Nephron (organoid): Measurements from ENCODE around the gene LAD1.

ENCODE experiments used
- H3K27ac Mint-ChIP-seq, 3 experiments: 2 replicates each; pipeline ENCODE4 v1.8.0; 2020; ENCODE audit warnings: mixed read lengths in 3 of 3, mild to moderate bottlenecking in 2 of 3, moderate library complexity in 1 of 3
- H3K27me3 Mint-ChIP-seq: 2 replicates; pipeline ENCODE4 v1.8.0; 2021; ENCODE audit warnings: low read depth, mild to moderate bottlenecking, moderate library complexity, mixed read lengths
- H3K36me3 Mint-ChIP-seq: 2 replicates; pipeline ENCODE4 v1.8.0; 2020; ENCODE audit warnings: low read depth, mixed read lengths
- H3K4me1 Mint-ChIP-seq: 2 replicates; pipeline ENCODE4 v1.8.0; 2020; ENCODE audit warnings: mixed read lengths
- H3K4me3 Mint-ChIP-seq, 3 experiments: 2 replicates each; pipeline ENCODE4 v1.8.0; 2020; ENCODE audit warnings: mild to moderate bottlenecking in 3 of 3, mixed read lengths in 3 of 3, moderate library complexity in 2 of 3
- H3K9me3 Mint-ChIP-seq: 2 replicates; pipeline ENCODE4 v1.8.0; 2020; ENCODE audit warnings: mixed read lengths
- TF ChIP-seq, protein P1 (sequence below), 3 experiments: fragments of 200-600 bp; sonication (generic); IDR thresholded peaks; one replicate each; pipeline ENCODE4 v1.5.0; 2021; ENCODE audit warnings: antibody characterized with exemption in 3 of 3; ENCODE audit not compliant: unreplicated experiment in 3 of 3

Gene LAD1

GRCh38 chr1:201436969-201437368 is 37.8 kb upstream of the LAD1 start:
- peaks cover 16% of the 10 kb centered on the region for H3K9me3 Mint-ChIP-seq
- H3K4me3 Mint-ChIP-seq = no peak overlapping the region
- peaks cover 8% of the 10 kb centered on the region for H3K27me3 Mint-ChIP-seq
- no peaks in the 10 kb centered on the region for H3K36me3 Mint-ChIP-seq
- H3K4me1 Mint-ChIP-seq = peaks cover 23% of the 10 kb centered on the region
- peak overlapping the region in 2 of 3 experiments; percentile 26 to 27 for H3K27ac Mint-ChIP-seq
- TF ChIP-seq, protein P1, sequence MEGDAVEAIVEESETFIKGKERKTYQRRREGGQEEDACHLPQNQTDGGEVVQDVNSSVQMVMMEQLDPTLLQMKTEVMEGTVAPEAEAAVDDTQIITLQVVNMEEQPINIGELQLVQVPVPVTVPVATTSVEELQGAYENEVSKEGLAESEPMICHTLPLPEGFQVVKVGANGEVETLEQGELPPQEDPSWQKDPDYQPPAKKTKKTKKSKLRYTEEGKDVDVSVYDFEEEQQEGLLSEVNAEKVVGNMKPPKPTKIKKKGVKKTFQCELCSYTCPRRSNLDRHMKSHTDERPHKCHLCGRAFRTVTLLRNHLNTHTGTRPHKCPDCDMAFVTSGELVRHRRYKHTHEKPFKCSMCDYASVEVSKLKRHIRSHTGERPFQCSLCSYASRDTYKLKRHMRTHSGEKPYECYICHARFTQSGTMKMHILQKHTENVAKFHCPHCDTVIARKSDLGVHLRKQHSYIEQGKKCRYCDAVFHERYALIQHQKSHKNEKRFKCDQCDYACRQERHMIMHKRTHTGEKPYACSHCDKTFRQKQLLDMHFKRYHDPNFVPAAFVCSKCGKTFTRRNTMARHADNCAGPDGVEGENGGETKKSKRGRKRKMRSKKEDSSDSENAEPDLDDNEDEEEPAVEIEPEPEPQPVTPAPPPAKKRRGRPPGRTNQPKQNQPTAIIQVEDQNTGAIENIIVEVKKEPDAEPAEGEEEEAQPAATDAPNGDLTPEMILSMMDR (IDR thresholded peaks at IDR 0.05; ENCODE audit: unreplicated experiment in 3 of 3) = no peak

DNA sequence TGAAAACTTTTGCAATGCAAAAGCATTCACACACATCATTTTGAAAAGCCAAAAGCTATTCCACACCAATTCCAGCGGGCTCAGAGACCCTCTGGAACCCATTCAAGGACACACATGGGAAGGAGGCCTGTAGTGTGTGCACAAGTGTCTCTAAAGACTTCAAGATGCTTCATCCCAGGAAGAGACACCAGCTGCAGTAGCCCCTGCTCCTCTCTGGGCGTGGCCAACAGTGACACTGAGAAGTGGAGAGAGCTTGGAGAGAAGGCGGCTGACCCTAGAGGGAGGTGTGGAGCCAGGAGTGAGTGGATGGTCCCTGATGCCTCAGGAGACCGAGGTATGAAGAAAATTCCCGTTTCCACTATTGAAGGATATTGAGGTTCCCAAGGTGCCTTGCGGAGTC is 37.3 kb upstream of the LAD1 start:
- peaks cover 8% of the 10 kb centered on the region for H3K27me3 Mint-ChIP-seq
- peak overlapping the region in 1 of 3 experiments; percentile 65 for H3K27ac Mint-ChIP-seq
- TF ChIP-seq, protein P1 (IDR thresholded peaks at IDR 0.05; ENCODE audit: unreplicated experiment in 3 of 3) = peak in 1 of 3 experiments; percentile 23
- H3K4me3 Mint-ChIP-seq = no peak overlapping the region
- peaks cover 25% of the 10 kb centered on the region for H3K4me1 Mint-ChIP-seq
- peaks cover 12% of the 10 kb centered on the region for H3K9me3 Mint-ChIP-seq
- H3K36me3 Mint-ChIP-seq = no peaks in the 10 kb centered on the region

GRCh38 chr1:201434266-201434665 is 35.1 kb upstream of the LAD1 start:
- H3K27me3 Mint-ChIP-seq = peaks cover 10% of the 10 kb centered on the region
- peaks cover 41% of the 10 kb centered on the region for H3K4me1 Mint-ChIP-seq
- no peaks in the 10 kb centered on the region for H3K9me3 Mint-ChIP-seq
- TF ChIP-seq, protein P1 (IDR thresholded peaks at IDR 0.05; ENCODE audit: unreplicated experiment in 3 of 3) = no peak
- no peak overlapping the region for H3K27ac Mint-ChIP-seq
- H3K36me3 Mint-ChIP-seq = no peaks in the 10 kb centered on the region
- no peak overlapping the region for H3K4me3 Mint-ChIP-seq

DNA sequence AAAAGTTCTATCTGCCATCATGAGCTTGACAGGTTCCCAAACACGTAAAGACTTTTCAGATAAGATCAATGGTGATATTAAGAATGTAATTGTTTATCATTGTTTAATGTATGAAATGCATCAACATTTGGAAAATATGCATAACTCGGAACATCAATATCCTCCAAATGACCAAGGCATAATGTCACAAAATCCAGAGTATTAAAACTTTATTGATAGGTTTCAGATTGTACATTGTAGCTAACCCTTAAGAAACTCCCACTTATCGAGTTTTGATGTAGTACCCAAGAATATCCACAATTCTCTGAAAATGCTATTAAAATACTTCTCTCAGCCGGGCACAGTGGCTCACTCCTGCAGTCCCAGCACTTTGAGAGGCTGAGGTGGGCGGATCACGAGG is 34.5 kb upstream of the LAD1 start:
- peaks cover 46% of the 10 kb centered on the region for H3K4me1 Mint-ChIP-seq
- H3K36me3 Mint-ChIP-seq = no peaks in the 10 kb centered on the region
- TF ChIP-seq, protein P1 (IDR thresholded peaks at IDR 0.05; ENCODE audit: unreplicated experiment in 3 of 3) = no peak
- no peak overlapping the region for H3K4me3 Mint-ChIP-seq
- peaks cover 10% of the 10 kb centered on the region for H3K27me3 Mint-ChIP-seq
- H3K9me3 Mint-ChIP-seq = no peaks in the 10 kb centered on the region
- no peak overlapping the region for H3K27ac Mint-ChIP-seq

GRCh38 chr1:201430776-201431175 is 31.7 kb upstream of the LAD1 start:
- Mint-ChIP-seq H3K36me3 (no peaks in the 10 kb centered on the region), H3K4me1 (peaks cover 28% of the 10 kb centered on the region), H3K27ac (no peak overlapping the region), H3K4me3 (no peak overlapping the region), H3K9me3 (no peaks in the 10 kb centered on the region), H3K27me3 (peaks cover 15% of the 10 kb centered on the region)
- TF ChIP-seq, protein P1 (IDR thresholded peaks at IDR 0.05; ENCODE audit: unreplicated experiment in 3 of 3) = no peak

- Mint-ChIP-seq H3K9me3 (no peaks in the 10 kb centered on the region), H3K27me3 (peaks cover 12% of the 10 kb centered on the region), H3K27ac (no peak overlapping the region), H3K4me3 (no peak overlapping the region), H3K4me1 (peaks cover 29% of the 10 kb centered on the region), H3K36me3 (peaks cover 4% of the 10 kb centered on the region)
- TF ChIP-seq, protein P1 (IDR thresholded peaks at IDR 0.05; ENCODE audit: unreplicated experiment in 3 of 3) = no peak
Observed at GRCh38 chr1:201429736-201430501, 30.8 kb upstream of the LAD1 start.
